H9 (cell line): ENCODE measurements around the gene S1PR3. TPM values are rescaled to one million over a fixed set of nuclear protein-coding genes. Genes with fewer than 3 reads are reported as not detected.

Source experiments
- DNase-seq: peaks from one replicate; pipeline ENCODE4 v3.0.0-alpha.2; 2017
- H2AFZ ChIP-seq: one replicate; pipeline ENCODE4 v1.6.1; 2013; ENCODE audit warnings: mild to moderate bottlenecking, low read length, control low read depth, moderate library complexity
- H2AK5ac ChIP-seq: 2 replicates; pipeline ENCODE4 v1.6.1; 2013; ENCODE audit warnings: low read length, control low read depth, mixed read lengths; ENCODE audit not compliant: insufficient read length
- H2BK120ac ChIP-seq: one replicate; pipeline ENCODE4 v1.6.1; 2013; ENCODE audit warnings: low read depth, mild to moderate bottlenecking, low read length, control low read depth, inconsistent platforms; ENCODE audit not compliant: poor library complexity, severe bottlenecking
- H2BK12ac ChIP-seq: 2 replicates; pipeline ENCODE4 v1.6.1; 2013; ENCODE audit warnings: low read length, control low read depth, mixed read lengths, low read depth; ENCODE audit not compliant: insufficient read length
- H2BK15ac ChIP-seq: 2 replicates; pipeline ENCODE4 v1.6.1; 2013; ENCODE audit warnings: low read depth, low read length, control low read depth
- H2BK20ac ChIP-seq: one replicate; pipeline ENCODE4 v1.6.1; 2013; ENCODE audit warnings: low read depth, mild to moderate bottlenecking, low read length, control low read depth, inconsistent platforms; ENCODE audit not compliant: poor library complexity, severe bottlenecking
- H2BK5ac ChIP-seq: 2 replicates; pipeline ENCODE4 v1.6.1; 2013; ENCODE audit warnings: low read length, control low read depth, mixed read lengths; ENCODE audit not compliant: insufficient read length
- H3K14ac ChIP-seq: 2 replicates; pipeline ENCODE4 v1.6.1; 2013; ENCODE audit warnings: low read length, control low read depth; ENCODE audit not compliant: insufficient read depth
- H3K18ac ChIP-seq: 2 replicates; pipeline ENCODE4 v1.6.1; 2013; ENCODE audit warnings: low read depth, mild to moderate bottlenecking, mixed read lengths, low read length, control low read depth; ENCODE audit not compliant: insufficient read length
- H3K23ac ChIP-seq: 2 replicates; pipeline ENCODE4 v1.6.1; 2013; ENCODE audit warnings: low read length, control low read depth, mixed read lengths, low read depth; ENCODE audit not compliant: insufficient read length
- H3K23me2 ChIP-seq: 2 replicates; pipeline ENCODE4 v1.6.1; 2013; ENCODE audit warnings: low read depth, mild to moderate bottlenecking, mixed read lengths, low read length, control low read depth; ENCODE audit not compliant: insufficient read length, poor library complexity, severe bottlenecking
- H3K27ac ChIP-seq: 2 replicates; pipeline ENCODE4 v1.5.1; 2013; ENCODE audit warnings: low read length, control low read depth, mixed read lengths, low read depth; ENCODE audit not compliant: insufficient read length
- H3K27me3 ChIP-seq: 2 replicates; pipeline ENCODE4 v1.6.1; 2013; ENCODE audit warnings: low read length, control low read depth, inconsistent platforms; ENCODE audit not compliant: insufficient read depth
- H3K4ac ChIP-seq: 2 replicates; pipeline ENCODE4 v1.6.1; 2013; ENCODE audit warnings: low read depth, mild to moderate bottlenecking, control low read depth, inconsistent platforms, low read length, moderate library complexity
- H3K4me1 ChIP-seq: 2 replicates; pipeline ENCODE4 v1.6.1; 2013; ENCODE audit warnings: low read length, control low read depth, inconsistent platforms; ENCODE audit not compliant: insufficient read depth
- H3K4me2 ChIP-seq: 2 replicates; pipeline ENCODE4 v1.6.1; 2013; ENCODE audit warnings: low read length, control low read depth, mixed read lengths; ENCODE audit not compliant: insufficient read length, insufficient read depth
- H3K56ac ChIP-seq: 2 replicates; pipeline ENCODE4 v1.6.1; 2013; ENCODE audit warnings: low read depth, mild to moderate bottlenecking, mixed read lengths, low read length, control low read depth; ENCODE audit not compliant: insufficient read length
- H3K79me1 ChIP-seq: 2 replicates; pipeline ENCODE4 v1.6.1; 2013; ENCODE audit warnings: low read depth, mild to moderate bottlenecking, moderate library complexity, low read length, control low read depth, inconsistent platforms; ENCODE audit not compliant: insufficient read depth, poor library complexity, severe bottlenecking
- H3K79me2 ChIP-seq: 2 replicates; pipeline ENCODE4 v1.6.1; 2013; ENCODE audit warnings: low read length, control low read depth, inconsistent platforms; ENCODE audit not compliant: insufficient read depth
- H3K9ac ChIP-seq: 2 replicates; pipeline ENCODE4 v1.6.1; 2013; ENCODE audit warnings: low read length, control low read depth, mixed read lengths; ENCODE audit not compliant: insufficient read length; ENCODE audit errors: extremely low read depth
- H3K9me3 ChIP-seq: one replicate; pipeline ENCODE4 v1.6.1; 2013; ENCODE audit warnings: low read depth, low read length, inconsistent platforms; ENCODE audit not compliant: control insufficient read depth
- H3T11ph ChIP-seq: one replicate; pipeline ENCODE4 v1.6.1; 2013; ENCODE audit warnings: mild to moderate bottlenecking, low read length, control low read depth, inconsistent platforms
- H4K20me1 ChIP-seq: one replicate; pipeline ENCODE4 v1.6.1; 2013; ENCODE audit not compliant: control insufficient read depth, insufficient read length, insufficient read depth
- H4K5ac ChIP-seq: 2 replicates; pipeline ENCODE4 v1.6.1; 2013; ENCODE audit warnings: low read depth, mild to moderate bottlenecking, mixed read lengths, low read length, control low read depth; ENCODE audit not compliant: insufficient read length
- H4K8ac ChIP-seq: replicated peaks from 2 replicates; pipeline ENCODE4 v1.6.1; 2013; ENCODE audit warnings: low read length, control low read depth, mixed read lengths, low read depth; ENCODE audit not compliant: insufficient read length
- H4K91ac ChIP-seq: 2 replicates; pipeline ENCODE4 v1.6.1; 2013; ENCODE audit warnings: low read depth, mild to moderate bottlenecking, moderate library complexity, mixed read lengths, low read length, control low read depth; ENCODE audit not compliant: insufficient read length
- H3K27ac Mint-ChIP-seq, 3 experiments: 2 replicates in 2 of 3; 3 replicates in 1 of 3; pipeline ENCODE4 v1.8.0; 2020 to 2021; ENCODE audit warnings: mixed read lengths in 3 of 3, mild to moderate bottlenecking in 1 of 3, moderate library complexity in 1 of 3
- H3K27me3 Mint-ChIP-seq: 2 replicates; pipeline ENCODE4 v1.8.0; 2021; ENCODE audit warnings: low read depth, mild to moderate bottlenecking, moderate library complexity, mixed read lengths
- H3K36me3 Mint-ChIP-seq, 3 experiments: 2 replicates in 2 of 3; 3 replicates in 1 of 3; pipeline ENCODE4 v1.8.0; 2020 to 2021; ENCODE audit warnings: low read depth in 3 of 3, mixed read lengths in 3 of 3; ENCODE audit not compliant: insufficient read depth in 1 of 3
- H3K4me1 Mint-ChIP-seq, 2 experiments: 2 replicates each; pipeline ENCODE4 v1.8.0; 2020; ENCODE audit warnings: mixed read lengths in 2 of 2
- H3K4me3 Mint-ChIP-seq, 2 experiments: 2 replicates in 1 of 2; 3 replicates in 1 of 2; pipeline ENCODE4 v1.8.0; 2020 to 2021; ENCODE audit warnings: mild to moderate bottlenecking in 2 of 2, mixed read lengths in 2 of 2, moderate library complexity in 1 of 2
- H3K9me3 Mint-ChIP-seq, 2 experiments: 2 replicates in 1 of 2; 3 replicates in 1 of 2; pipeline ENCODE4 v1.8.0; 2020; ENCODE audit warnings: mild to moderate bottlenecking in 2 of 2, mixed read lengths in 2 of 2, moderate library complexity in 1 of 2
- CTCF ChIP-seq: fragments of 200-600 bp; sonication (generic); conservative IDR thresholded peaks from 3 replicates; pipeline ENCODE4 v1.8.0; 2021; ENCODE audit warnings: antibody characterized with exemption, mild to moderate bottlenecking
- WGBS: extraction: QIAGEN DNeasy Blood & Tissue Kit; methylation state at CpG from one replicate; pipeline ENCODE4 v1.1.7; 2013; ENCODE audit warnings: missing lambda C conversion rate, low lambda C conversion rate, mixed read lengths; ENCODE audit not compliant: insufficient read length; ENCODE audit errors: extremely low coverage; 5-methylcytosine and 5-hydroxymethylcytosine counted together
- total RNA-seq: library from RNA; stranded (reverse); gene quantifications from 2 replicates; pipeline ENCODE4 v1.2.1, GENCODE V29; 2021

The S1PR3 gene
- total RNA-seq, 1 experiment from 2014 or later: 3.3 TPM

DNA sequence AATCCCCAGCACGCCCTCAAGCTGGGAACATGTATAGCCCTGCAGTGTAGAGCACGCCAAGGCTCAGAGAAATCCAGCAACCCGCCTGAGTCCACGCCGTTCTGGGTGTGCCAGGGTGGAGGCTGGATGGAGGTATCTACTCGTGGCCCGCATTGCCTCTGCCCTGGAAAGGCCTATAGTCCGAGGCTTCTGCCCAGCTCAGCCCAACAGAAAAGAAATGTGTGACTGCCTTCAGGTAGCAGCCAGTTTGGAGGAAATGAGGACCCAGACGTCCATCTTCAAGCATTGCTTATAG is 18.2 kb downstream of the S1PR3 start:
- Histone ChIP-seq H3K27me3 (no peaks in the 10 kb centered on the region), H3K9ac (no peak overlapping the region), H4K91ac (no peak overlapping the region), H3K18ac (no peak overlapping the region), H2BK20ac (no peak overlapping the region), H2BK120ac (no peak overlapping the region), H2AK5ac (no peak overlapping the region), H3T11ph (no peak overlapping the region), H3K4me2 (no peak overlapping the region), H2BK15ac (no peak overlapping the region), H3K23ac (no peak overlapping the region), H3K56ac (no peak overlapping the region), H4K5ac (no peak overlapping the region), H2AFZ (no peak overlapping the region), H3K27ac (no peak overlapping the region), H3K4me1 (no peaks in the 10 kb centered on the region), H3K23me2 (no peaks in the 10 kb centered on the region), H2BK12ac (no peak overlapping the region), H3K4ac (no peak overlapping the region), H3K9me3 (no peaks in the 10 kb centered on the region), H4K8ac (no peak overlapping the region), H4K20me1 (no peaks in the 10 kb centered on the region), H3K14ac (no peak overlapping the region), H3K79me2 (no peaks in the 10 kb centered on the region), H2BK5ac (no peak overlapping the region), H3K79me1 (no peaks in the 10 kb centered on the region)
- Mint-ChIP-seq H3K27ac (no peak overlapping the region), H3K27me3 (no peaks in the 10 kb centered on the region; the same call in 1 of the 2 replicates), H3K4me3 (no peak overlapping the region), H3K4me1 (peaks cover 27 to 33% of the 10 kb centered on the region in 2 experiments), H3K9me3 (no peaks in the 10 kb centered on the region; a peak in 1 of 5 replicates), H3K36me3 (no peaks in the 10 kb centered on the region)
- no peak for TF ChIP-seq CTCF
- no CpG with 5 or more reads among the region's 9 CpGs for WGBS
- no peak for DNase-seq
